Neural crest cell (in vitro differentiated cells): ENCODE data around the gene FKBP2. TPM values are rescaled to one million over a fixed set of nuclear protein-coding genes. Genes with fewer than 3 reads are reported as not detected.

Experiments used
- DNase-seq: peaks from one replicate; pipeline ENCODE4 v3.0.0; 2021; ENCODE audit warnings: low read depth, mixed read lengths, low spot score
- H3K27ac Mint-ChIP-seq: one replicate; pipeline ENCODE4 v1.8.0; 2021; ENCODE audit warnings: mild to moderate bottlenecking, mixed read lengths; ENCODE audit not compliant: unreplicated experiment
- H3K27me3 Mint-ChIP-seq: 2 replicates; pipeline ENCODE4 v1.8.0; 2021; ENCODE audit warnings: low read depth, mild to moderate bottlenecking, mixed read lengths
- H3K36me3 Mint-ChIP-seq: 2 replicates; pipeline ENCODE4 v1.8.0; 2021; ENCODE audit warnings: low read depth, mild to moderate bottlenecking, mixed read lengths
- H3K4me1 Mint-ChIP-seq: 2 replicates; pipeline ENCODE4 v1.8.0; 2021; ENCODE audit warnings: mixed read lengths
- H3K4me3 Mint-ChIP-seq: one replicate; pipeline ENCODE4 v1.8.0; 2021; ENCODE audit warnings: mild to moderate bottlenecking, mixed read lengths
- H3K9me3 Mint-ChIP-seq: 2 replicates; pipeline ENCODE4 v1.8.0; 2021; ENCODE audit warnings: mixed read lengths
- total RNA-seq: library from RNA; stranded (reverse); gene quantifications from 2 replicates; pipeline ENCODE4 v1.2.1, GENCODE V29; 2021
- TF ChIP-seq, protein P1 (sequence below): fragments of 200-600 bp; sonication (generic); conservative IDR thresholded peaks from 2 replicates; pipeline ENCODE4 v1.5.0; 2021; ENCODE audit warnings: antibody characterized with exemption, mild to moderate bottlenecking

FKBP2 gene
- total RNA-seq, 1 donor from 2014 or later, result 29.2 TPM

DNA sequence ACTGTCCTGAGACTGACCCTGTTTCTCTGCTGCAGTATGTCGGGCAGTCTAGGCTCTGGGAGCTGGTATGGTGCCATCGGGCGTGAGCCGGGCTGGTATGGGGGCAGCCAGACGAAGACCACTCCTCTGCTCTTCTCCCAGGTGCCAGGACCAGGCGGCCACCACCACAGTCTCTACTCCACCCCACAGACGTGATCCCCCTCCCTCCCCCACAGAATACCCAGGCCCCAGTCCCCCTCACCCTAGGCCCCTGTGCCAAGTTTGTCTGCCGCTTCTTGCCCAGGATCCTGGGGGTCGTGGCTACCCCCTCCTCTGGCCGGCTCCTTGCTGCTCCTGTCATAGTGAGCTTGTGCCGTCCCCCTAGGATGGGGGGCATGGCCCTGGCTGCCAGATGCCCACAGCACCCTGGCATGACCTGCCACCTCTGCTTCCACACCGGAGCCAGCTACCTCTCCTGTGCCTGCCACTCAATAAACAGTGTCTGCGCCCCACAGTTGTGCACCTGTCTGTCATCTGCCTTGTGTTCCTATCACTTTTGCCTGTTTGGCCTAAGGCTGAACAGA lies 48.2 kb downstream of the FKBP2 start:
- Mint-ChIP-seq H3K27me3 (peaks cover 51% of the 10 kb centered on the region), H3K4me3 (peak overlapping the region; percentile 77), H3K27ac (no peak overlapping the region), H3K9me3 (no peaks in the 10 kb centered on the region), H3K4me1 (peaks cover 16% of the 10 kb centered on the region), H3K36me3 (no peaks in the 10 kb centered on the region)
- TF ChIP-seq, protein P1, sequence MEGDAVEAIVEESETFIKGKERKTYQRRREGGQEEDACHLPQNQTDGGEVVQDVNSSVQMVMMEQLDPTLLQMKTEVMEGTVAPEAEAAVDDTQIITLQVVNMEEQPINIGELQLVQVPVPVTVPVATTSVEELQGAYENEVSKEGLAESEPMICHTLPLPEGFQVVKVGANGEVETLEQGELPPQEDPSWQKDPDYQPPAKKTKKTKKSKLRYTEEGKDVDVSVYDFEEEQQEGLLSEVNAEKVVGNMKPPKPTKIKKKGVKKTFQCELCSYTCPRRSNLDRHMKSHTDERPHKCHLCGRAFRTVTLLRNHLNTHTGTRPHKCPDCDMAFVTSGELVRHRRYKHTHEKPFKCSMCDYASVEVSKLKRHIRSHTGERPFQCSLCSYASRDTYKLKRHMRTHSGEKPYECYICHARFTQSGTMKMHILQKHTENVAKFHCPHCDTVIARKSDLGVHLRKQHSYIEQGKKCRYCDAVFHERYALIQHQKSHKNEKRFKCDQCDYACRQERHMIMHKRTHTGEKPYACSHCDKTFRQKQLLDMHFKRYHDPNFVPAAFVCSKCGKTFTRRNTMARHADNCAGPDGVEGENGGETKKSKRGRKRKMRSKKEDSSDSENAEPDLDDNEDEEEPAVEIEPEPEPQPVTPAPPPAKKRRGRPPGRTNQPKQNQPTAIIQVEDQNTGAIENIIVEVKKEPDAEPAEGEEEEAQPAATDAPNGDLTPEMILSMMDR, result no peak
- no peak for DNase-seq

DNA sequence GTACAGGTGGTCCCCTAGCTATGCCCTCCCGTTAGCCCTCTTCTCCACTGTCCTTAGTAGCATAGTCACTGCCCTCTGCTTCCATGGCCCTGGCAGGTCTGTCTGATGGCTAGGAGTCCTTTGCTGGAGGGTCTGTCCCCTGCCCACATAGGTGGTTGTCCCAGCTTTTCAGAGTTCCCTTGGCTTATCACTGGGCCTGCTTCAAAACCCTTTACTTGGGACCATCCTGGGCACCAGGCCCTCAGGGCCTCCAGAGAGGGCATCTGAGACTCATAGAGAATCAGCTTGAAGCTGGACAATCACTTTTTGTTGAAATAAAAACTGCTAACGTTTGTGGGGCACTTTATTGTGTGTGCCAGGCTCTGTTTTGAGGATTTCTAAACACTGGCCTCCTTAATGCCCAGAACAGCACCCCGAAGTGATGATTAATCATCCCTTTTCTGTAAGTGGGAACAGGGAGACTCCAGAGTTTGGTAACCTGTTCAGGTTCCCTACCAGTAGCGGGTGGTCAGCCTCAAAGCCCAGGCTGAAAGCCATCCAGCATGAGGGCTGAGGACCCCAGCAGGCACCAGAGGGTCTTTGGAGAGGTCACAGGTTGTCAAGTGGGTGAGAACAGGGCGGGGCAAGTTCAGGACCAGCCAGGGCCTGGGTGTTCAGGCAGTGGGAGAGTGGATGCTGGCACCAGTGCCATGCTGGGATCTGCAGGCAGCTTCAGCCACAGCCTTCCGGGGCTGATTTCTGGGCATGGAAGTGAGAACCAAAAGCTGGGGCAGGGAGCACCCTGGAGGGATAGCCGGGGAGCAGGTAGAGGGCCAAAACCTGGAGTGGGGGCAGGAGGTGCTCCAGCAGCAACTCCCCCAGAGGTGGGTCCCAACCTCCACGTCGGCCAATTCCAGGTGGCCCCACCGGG lies 49.7 kb downstream of the FKBP2 start:
- DNase-seq, result no peak
- Mint-ChIP-seq H3K4me3 (peak overlapping the region; percentile 66), H3K27ac (no peak overlapping the region), H3K9me3 (no peaks in the 10 kb centered on the region), H3K36me3 (no peaks in the 10 kb centered on the region), H3K27me3 (peaks cover 67% of the 10 kb centered on the region), H3K4me1 (peaks cover 25% of the 10 kb centered on the region)
- TF ChIP-seq, protein P1, result no peak

DNA sequence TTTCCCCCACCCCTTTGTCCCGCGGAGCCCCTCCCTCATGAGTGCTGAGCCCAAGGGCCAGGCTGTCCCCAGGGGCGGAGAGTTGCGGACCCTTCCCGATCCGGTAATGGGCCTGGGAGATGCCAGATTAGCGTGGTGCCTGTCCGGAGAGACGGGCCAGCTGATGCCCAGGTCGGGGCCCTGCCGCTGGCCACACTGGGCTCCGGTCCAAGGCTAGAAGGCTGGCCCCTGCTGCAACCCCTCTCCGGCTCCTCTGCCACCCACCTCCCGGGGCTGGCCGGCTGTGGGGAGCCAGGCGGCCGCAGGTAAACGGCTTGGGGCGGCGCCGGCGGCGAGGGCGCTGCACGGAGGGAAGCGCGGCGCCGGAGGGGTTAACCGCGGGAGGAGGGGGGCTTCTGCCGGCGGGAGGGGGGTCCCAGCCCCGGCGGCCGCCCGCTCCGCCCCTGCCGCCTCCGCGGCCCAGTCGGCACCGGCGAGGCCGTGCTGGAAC lies 50.4 kb downstream of the FKBP2 start, which contains the start of gene KCNK4:
TSS of gene KCNK4 (plus strand) at position 41 of the 490 bp plus-strand sequence. CDS start 1,717 bp downstream, outside the sequence.
- Mint-ChIP-seq H3K36me3 (no peaks in the 10 kb centered on the region), H3K4me3 (peak within 1 kb of the TSS; percentile 66), H3K4me1 (peaks cover 24% of the 10 kb centered on the region), H3K27me3 (peaks cover 74% of the 10 kb centered on the region), H3K9me3 (no peaks in the 10 kb centered on the region), H3K27ac (no peak within 1 kb of the TSS)
- DNase-seq, result no peak
- TF ChIP-seq, protein P1, result no peak

DNA sequence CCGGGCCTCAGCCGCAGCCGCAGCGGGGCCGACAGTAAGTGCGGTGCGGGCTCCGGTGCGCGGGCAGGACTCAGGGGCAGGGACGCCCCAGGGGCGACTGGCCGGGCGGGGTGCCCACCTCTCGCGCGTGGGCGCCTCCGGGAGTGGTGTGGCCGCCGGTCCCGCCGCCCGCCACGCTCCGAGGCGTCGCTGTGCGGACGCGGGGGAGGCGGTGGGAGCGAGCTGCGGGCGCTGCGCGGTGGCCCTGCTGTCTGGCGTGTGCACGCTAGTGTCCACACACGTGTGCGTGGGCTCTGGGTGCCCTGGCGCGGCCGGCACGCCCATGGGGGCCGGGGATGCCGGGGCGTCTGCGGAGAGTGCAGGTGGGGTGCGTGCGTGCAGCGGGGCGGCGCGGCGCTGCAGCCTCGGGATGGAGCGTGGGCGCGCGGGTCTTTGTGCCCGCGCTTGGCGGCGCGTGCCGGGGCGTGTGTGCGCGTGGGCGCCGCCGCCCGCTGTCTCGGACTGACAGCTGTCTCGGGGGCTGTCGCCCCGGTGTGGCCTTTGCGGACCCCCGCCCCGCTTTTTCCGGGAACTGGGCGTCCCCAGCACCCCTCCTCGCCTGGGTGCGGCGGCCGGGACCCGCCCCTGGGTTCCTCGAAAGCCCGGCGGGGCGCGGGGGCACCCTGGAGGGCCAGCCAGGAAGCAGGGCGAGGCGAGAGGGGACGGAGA lies 51.0 kb downstream of the FKBP2 start:
- TF ChIP-seq, protein P1, result no peak
- Mint-ChIP-seq H3K27ac (no peak overlapping the region), H3K36me3 (no peaks in the 10 kb centered on the region), H3K9me3 (no peaks in the 10 kb centered on the region), H3K4me1 (peaks cover 18% of the 10 kb centered on the region), H3K4me3 (no peak overlapping the region), H3K27me3 (peaks cover 77% of the 10 kb centered on the region)
- no peak for DNase-seq

DNA sequence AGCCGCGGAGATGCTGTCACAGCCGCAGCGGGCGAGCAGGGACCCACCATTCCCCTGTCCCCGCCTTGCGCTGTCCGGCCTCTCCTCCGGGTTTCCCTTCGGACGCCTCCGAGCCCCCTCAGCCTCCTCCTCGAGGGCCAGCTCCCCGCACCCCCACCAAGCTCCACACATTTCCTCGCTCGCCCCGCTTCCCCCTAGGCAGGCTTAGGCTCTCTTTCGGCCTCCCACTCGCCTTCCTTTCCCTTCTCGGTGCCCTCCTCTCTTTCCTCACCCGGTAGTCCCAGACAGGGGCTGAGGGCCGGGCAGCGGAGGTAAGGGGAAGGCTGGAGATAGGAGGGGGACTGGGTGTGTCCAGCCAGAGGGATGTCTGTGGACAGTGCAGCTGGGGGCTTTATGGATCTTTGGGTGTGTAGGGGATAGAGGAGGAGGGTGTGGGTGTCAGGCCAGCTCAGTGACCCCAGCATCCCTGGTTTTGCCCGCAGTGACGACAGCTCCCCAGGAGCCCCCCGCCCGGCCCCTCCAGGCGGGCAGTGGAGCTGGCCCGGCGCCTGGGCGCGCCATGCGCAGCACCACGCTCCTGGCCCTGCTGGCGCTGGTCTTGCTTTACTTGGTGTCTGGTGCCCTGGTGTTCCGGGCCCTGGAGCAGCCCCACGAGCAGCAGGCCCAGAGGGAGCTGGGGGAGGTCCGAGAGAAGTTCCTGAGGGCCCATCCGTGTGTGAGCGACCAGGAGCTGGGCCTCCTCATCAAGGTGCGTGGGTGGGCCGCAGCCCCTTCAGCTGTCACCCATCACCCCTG lies 51.8 kb downstream of the FKBP2 start:
- DNase-seq, result no peak
- Mint-ChIP-seq H3K4me1 (peaks cover 19% of the 10 kb centered on the region), H3K9me3 (no peaks in the 10 kb centered on the region), H3K36me3 (no peaks in the 10 kb centered on the region), H3K27ac (no peak overlapping the region), H3K27me3 (peaks cover 81% of the 10 kb centered on the region), H3K4me3 (no peak overlapping the region)
- TF ChIP-seq, protein P1, result no peak
